GM23338 (cell line): Measurements from ENCODE around the gene RIC3.

Experiments
- EZH2 ChIP-seq: fragments of 200-600 bp; sonication (generic); IDR thresholded peaks from one replicate; pipeline ENCODE4 v1.8.0; 2017; ENCODE audit warnings: antibody characterized with exemption, mild to moderate bottlenecking, low read depth; ENCODE audit not compliant: unreplicated experiment
- POLR2AphosphoS5 ChIP-seq: IDR thresholded peaks from 2 replicates; pipeline ENCODE4 v1.6.1; 2016; ENCODE audit warnings: antibody characterized with exemption, low read depth
- REST ChIP-seq: IDR thresholded peaks from one replicate; pipeline ENCODE4 v1.6.1; 2018; ENCODE audit warnings: antibody characterized with exemption; ENCODE audit not compliant: unreplicated experiment
- TF ChIP-seq, protein P1 (sequence below), 2 experiments: fragments of 200-600 bp in 1 of 2; sonication (generic) in 1 of 2; conservative IDR thresholded peaks; 2 replicates each; pipeline versions ENCODE4 v1.5.1 to v1.6.1; 2016 to 2017; ENCODE audit warnings: antibody characterized with exemption in 2 of 2, low read depth in 2 of 2, mild to moderate bottlenecking in 2 of 2, moderate library complexity in 1 of 2
- TF ChIP-seq, protein P2 (sequence below): IDR thresholded peaks from 2 replicates; pipeline ENCODE4 v1.6.1; 2016; ENCODE audit warnings: antibody characterized with exemption

DNA sequence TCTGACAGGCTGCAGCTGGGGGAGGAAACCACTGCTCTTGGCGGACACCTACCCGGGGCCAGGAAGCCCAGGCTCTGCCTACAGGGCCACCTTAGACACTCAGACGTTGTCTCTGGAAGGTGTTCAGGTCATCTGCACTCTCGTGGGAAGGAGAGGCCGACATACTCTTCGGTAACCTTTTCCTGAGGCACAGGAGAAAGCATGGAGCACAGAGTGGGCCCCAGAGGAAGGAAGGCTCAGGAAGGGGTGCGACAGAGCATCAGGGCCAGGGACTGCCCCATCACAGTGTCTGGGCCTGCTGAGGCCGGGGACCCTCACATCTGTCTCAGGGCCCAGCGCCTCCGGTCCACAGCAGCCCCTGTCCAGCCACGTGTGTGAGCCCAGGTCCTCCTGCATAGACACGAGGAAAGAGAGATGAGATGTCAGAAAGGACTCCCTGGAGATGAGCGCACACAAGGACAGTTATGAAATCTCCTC lies 106.0 kb downstream of the RIC3 start:
- TF ChIP-seq, protein P1, sequence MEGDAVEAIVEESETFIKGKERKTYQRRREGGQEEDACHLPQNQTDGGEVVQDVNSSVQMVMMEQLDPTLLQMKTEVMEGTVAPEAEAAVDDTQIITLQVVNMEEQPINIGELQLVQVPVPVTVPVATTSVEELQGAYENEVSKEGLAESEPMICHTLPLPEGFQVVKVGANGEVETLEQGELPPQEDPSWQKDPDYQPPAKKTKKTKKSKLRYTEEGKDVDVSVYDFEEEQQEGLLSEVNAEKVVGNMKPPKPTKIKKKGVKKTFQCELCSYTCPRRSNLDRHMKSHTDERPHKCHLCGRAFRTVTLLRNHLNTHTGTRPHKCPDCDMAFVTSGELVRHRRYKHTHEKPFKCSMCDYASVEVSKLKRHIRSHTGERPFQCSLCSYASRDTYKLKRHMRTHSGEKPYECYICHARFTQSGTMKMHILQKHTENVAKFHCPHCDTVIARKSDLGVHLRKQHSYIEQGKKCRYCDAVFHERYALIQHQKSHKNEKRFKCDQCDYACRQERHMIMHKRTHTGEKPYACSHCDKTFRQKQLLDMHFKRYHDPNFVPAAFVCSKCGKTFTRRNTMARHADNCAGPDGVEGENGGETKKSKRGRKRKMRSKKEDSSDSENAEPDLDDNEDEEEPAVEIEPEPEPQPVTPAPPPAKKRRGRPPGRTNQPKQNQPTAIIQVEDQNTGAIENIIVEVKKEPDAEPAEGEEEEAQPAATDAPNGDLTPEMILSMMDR (conservative IDR thresholded peaks at IDR 0.05; ENCODE audit: low read depth in 2 of 2) = no peak
- TF ChIP-seq EZH2 (no peak), REST (no peak), POLR2AphosphoS5 (no peak)
- TF ChIP-seq, protein P2, sequence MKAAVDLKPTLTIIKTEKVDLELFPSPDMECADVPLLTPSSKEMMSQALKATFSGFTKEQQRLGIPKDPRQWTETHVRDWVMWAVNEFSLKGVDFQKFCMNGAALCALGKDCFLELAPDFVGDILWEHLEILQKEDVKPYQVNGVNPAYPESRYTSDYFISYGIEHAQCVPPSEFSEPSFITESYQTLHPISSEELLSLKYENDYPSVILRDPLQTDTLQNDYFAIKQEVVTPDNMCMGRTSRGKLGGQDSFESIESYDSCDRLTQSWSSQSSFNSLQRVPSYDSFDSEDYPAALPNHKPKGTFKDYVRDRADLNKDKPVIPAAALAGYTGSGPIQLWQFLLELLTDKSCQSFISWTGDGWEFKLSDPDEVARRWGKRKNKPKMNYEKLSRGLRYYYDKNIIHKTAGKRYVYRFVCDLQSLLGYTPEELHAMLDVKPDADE = no peak
